ENCODE measurements around the gene EXOC3.

The EXOC3 gene

GRCh38 chr5:474840-475661, 32.1 kb downstream of the EXOC3 start:
- peaks cover 2% of the 10 kb centered on the region for H3K36me3 Mint-ChIP-seq
- H3K9me3 Mint-ChIP-seq = no peaks in the 10 kb centered on the region
- H3K4me3 Mint-ChIP-seq = peak overlapping the region; percentile 89
- H3K27me3 Mint-ChIP-seq = peaks cover 3% of the 10 kb centered on the region
- H3K4me1 Mint-ChIP-seq = peaks cover 16% of the 10 kb centered on the region
- no peak overlapping the region for H3K27ac Mint-ChIP-seq

- H3K36me3 Mint-ChIP-seq = peaks cover 2% of the 10 kb centered on the region
- H3K27me3 Mint-ChIP-seq = peaks cover 3% of the 10 kb centered on the region
- peaks cover 13% of the 10 kb centered on the region for H3K4me1 Mint-ChIP-seq
- no peaks in the 10 kb centered on the region for H3K9me3 Mint-ChIP-seq
- no peak overlapping the region for H3K27ac Mint-ChIP-seq
- H3K4me3 Mint-ChIP-seq = peak overlapping the region; percentile 64
Observed at GRCh38 chr5:475704-476101, 32.7 kb downstream of the EXOC3 start.

GRCh38 chr5:476102-476813, 33.3 kb downstream of the EXOC3 start:
- no peak overlapping the region for H3K27ac Mint-ChIP-seq
- H3K4me3 Mint-ChIP-seq = peak overlapping the region; percentile 30
- H3K9me3 Mint-ChIP-seq = no peaks in the 10 kb centered on the region
- peaks cover 3% of the 10 kb centered on the region for H3K27me3 Mint-ChIP-seq
- peaks cover 2% of the 10 kb centered on the region for H3K36me3 Mint-ChIP-seq
- peaks cover 7% of the 10 kb centered on the region for H3K4me1 Mint-ChIP-seq

- H3K4me3 Mint-ChIP-seq = no peak overlapping the region
- H3K27ac Mint-ChIP-seq = no peak overlapping the region
- peaks cover 2% of the 10 kb centered on the region for H3K4me1 Mint-ChIP-seq
- H3K36me3 Mint-ChIP-seq = peaks cover under 1% of the 10 kb centered on the region
- H3K9me3 Mint-ChIP-seq = no peaks in the 10 kb centered on the region
- peaks cover 4% of the 10 kb centered on the region for H3K27me3 Mint-ChIP-seq
Observed at GRCh38 chr5:476814-477175, 33.8 kb downstream of the EXOC3 start.

GRCh38 chr5:477247-477646, 34.3 kb downstream of the EXOC3 start:
- H3K4me3 Mint-ChIP-seq = no peak overlapping the region
- no peaks in the 10 kb centered on the region for H3K36me3 Mint-ChIP-seq
- no peak overlapping the region for H3K27ac Mint-ChIP-seq
- H3K27me3 Mint-ChIP-seq = peaks cover 4% of the 10 kb centered on the region
- no peaks in the 10 kb centered on the region for H3K9me3 Mint-ChIP-seq
- H3K4me1 Mint-ChIP-seq = no peaks in the 10 kb centered on the region

- H3K4me3 Mint-ChIP-seq = no peak overlapping the region
- H3K9me3 Mint-ChIP-seq = no peaks in the 10 kb centered on the region
- no peaks in the 10 kb centered on the region for H3K4me1 Mint-ChIP-seq
- no peak overlapping the region for H3K27ac Mint-ChIP-seq
- H3K27me3 Mint-ChIP-seq = peaks cover 4% of the 10 kb centered on the region
- no peaks in the 10 kb centered on the region for H3K36me3 Mint-ChIP-seq
Observed at GRCh38 chr5:477871-478270, 34.9 kb downstream of the EXOC3 start.

GRCh38 chr5:478369-478981, 35.5 kb downstream of the EXOC3 start:
- Mint-ChIP-seq H3K4me1 (no peaks in the 10 kb centered on the region), H3K9me3 (no peaks in the 10 kb centered on the region), H3K4me3 (no peak overlapping the region), H3K36me3 (no peaks in the 10 kb centered on the region), H3K27ac (no peak overlapping the region), H3K27me3 (peaks cover 4% of the 10 kb centered on the region)

- Mint-ChIP-seq H3K9me3 (no peaks in the 10 kb centered on the region), H3K4me1 (no peaks in the 10 kb centered on the region), H3K36me3 (no peaks in the 10 kb centered on the region), H3K4me3 (no peak overlapping the region), H3K27ac (no peak overlapping the region), H3K27me3 (peaks cover 4% of the 10 kb centered on the region)
Observed at GRCh38 chr5:478982-479535, 36.1 kb downstream of the EXOC3 start.

GRCh38 chr5:479566-480319, 36.8 kb downstream of the EXOC3 start:
- Mint-ChIP-seq H3K27me3 (peaks cover 4% of the 10 kb centered on the region), H3K27ac (no peak overlapping the region), H3K4me1 (no peaks in the 10 kb centered on the region)

GRCh38 chr5:481347-481746, 38.4 kb downstream of the EXOC3 start:
- Mint-ChIP-seq H3K4me3 (no peak overlapping the region), H3K4me1 (peaks cover 1% of the 10 kb centered on the region), H3K27me3 (peaks cover 2% of the 10 kb centered on the region), H3K9me3 (no peaks in the 10 kb centered on the region), H3K36me3 (no peaks in the 10 kb centered on the region), H3K27ac (no peak overlapping the region)

More at GRCh38 chr5:479566-480319, 36.8 kb downstream of the EXOC3 start:
- no peak overlapping the region for H3K4me3 Mint-ChIP-seq
- H3K9me3 Mint-ChIP-seq = no peaks in the 10 kb centered on the region
- no peaks in the 10 kb centered on the region for H3K36me3 Mint-ChIP-seq

- Mint-ChIP-seq H3K4me3 (no peak overlapping the region), H3K27ac (no peak overlapping the region), H3K27me3 (peaks cover 1% of the 10 kb centered on the region), H3K9me3 (no peaks in the 10 kb centered on the region), H3K36me3 (no peaks in the 10 kb centered on the region), H3K4me1 (peaks cover 3% of the 10 kb centered on the region)
Observed at GRCh38 chr5:482021-482420, 39.0 kb downstream of the EXOC3 start.

- Mint-ChIP-seq H3K4me3 (no peak overlapping the region), H3K27ac (no peak overlapping the region), H3K36me3 (no peaks in the 10 kb centered on the region), H3K4me1 (peaks cover 3% of the 10 kb centered on the region), H3K27me3 (peaks cover 1% of the 10 kb centered on the region), H3K9me3 (no peaks in the 10 kb centered on the region)
Observed at GRCh38 chr5:482506-482905, 39.5 kb downstream of the EXOC3 start.

- Mint-ChIP-seq H3K9me3 (no peaks in the 10 kb centered on the region), H3K36me3 (no peaks in the 10 kb centered on the region), H3K4me1 (peaks cover 3% of the 10 kb centered on the region), H3K27me3 (peaks cover 1% of the 10 kb centered on the region), H3K27ac (no peak overlapping the region), H3K4me3 (no peak overlapping the region)
Observed at GRCh38 chr5:483011-483410, 40.0 kb downstream of the EXOC3 start.

- Mint-ChIP-seq H3K27me3 (peaks cover 1% of the 10 kb centered on the region), H3K4me3 (no peak overlapping the region), H3K27ac (no peak overlapping the region)
Observed at GRCh38 chr5:483434-484140, 40.6 kb downstream of the EXOC3 start.

GRCh38 chr5:484556-484955, 41.6 kb downstream of the EXOC3 start:
- peaks cover 3% of the 10 kb centered on the region for H3K4me1 Mint-ChIP-seq
- H3K27me3 Mint-ChIP-seq = peaks cover 1% of the 10 kb centered on the region
- H3K27ac Mint-ChIP-seq = peak overlapping the region; percentile 12
- no peak overlapping the region for H3K4me3 Mint-ChIP-seq
- H3K9me3 Mint-ChIP-seq = no peaks in the 10 kb centered on the region
- no peaks in the 10 kb centered on the region for H3K36me3 Mint-ChIP-seq

More at GRCh38 chr5:483434-484140, 40.6 kb downstream of the EXOC3 start:
- H3K4me1 Mint-ChIP-seq = peaks cover 3% of the 10 kb centered on the region
- no peaks in the 10 kb centered on the region for H3K36me3 Mint-ChIP-seq
- H3K9me3 Mint-ChIP-seq = no peaks in the 10 kb centered on the region

Data from activated naive CD4-positive, alpha-beta T cell treated with anti-CD3 and anti-CD28 coated beads, Interleukin-2, amount 50 U/mL, for 24 hours (primary cell).